ENCODE data around the gene ADH4.

DNA sequence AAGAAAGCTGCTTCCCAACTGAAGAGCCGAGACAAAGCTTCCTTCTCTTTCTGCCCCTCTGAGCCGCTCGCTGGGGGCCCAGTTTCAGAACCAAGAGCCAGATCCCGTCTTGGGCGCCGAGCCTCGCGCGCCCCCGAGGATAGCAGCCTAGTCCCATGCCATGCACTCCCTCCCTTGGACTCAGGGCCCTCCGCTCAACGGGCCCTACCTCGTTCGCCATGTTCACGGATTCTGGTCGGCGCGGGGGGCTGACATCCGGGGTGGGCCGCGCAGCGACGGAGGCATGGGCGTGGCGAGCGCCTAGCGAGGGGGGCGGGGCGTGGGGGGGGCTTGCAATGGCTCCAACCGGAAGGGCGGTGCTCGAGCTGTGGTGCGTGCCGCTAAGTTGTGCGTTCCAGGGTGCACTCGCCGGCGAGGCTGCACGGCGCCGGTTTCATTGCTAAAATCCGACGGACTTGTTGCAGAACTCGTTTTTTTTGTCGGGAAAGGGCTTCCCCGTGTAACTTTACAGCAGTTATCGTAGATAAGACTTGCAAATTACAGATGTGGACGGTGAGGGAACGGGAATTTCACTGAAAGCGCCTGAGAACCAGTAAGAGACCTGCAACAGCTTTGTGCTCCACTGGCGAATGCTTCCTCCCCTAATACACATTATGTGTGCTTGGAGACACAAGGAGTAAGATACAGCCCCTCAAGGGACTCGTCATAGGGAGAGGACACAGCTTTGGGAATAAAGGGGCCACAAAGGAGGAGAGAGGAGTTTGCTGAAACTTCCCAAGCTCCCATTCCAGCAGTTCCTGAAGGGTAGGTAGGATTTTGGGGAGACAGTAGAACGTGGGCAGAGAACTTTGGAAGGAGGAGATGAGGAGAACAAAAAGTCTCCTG is 55.4 kb downstream of the ADH4 start, which contains the start of gene ADH5:
- TF ChIP-seq CTCF (conservative IDR thresholded peaks at IDR 0.05; ENCODE audit: low read depth, low read length) (no peak), EZH2 (IDR thresholded peaks at IDR 0.05; ENCODE audit: low read length, unreplicated experiment) (no peak), EZH2phosphoT487 (IDR thresholded peaks at IDR 0.05; ENCODE audit: borderline replicate concordance, low read length) (no peak)

Data from PC-3 (cell line).